HG03354 (cell line): Measurements from ENCODE around the gene ACER3.

Experiments used
- ATAC-seq: cut with Tn5 transposase; IDR thresholded peaks from one replicate; pipeline ENCODE4 v1.9.1; 2021; ENCODE audit warnings: mild to moderate bottlenecking; ENCODE audit not compliant: unreplicated experiment, poor library complexity, severe bottlenecking

ACER3 gene

DNA sequence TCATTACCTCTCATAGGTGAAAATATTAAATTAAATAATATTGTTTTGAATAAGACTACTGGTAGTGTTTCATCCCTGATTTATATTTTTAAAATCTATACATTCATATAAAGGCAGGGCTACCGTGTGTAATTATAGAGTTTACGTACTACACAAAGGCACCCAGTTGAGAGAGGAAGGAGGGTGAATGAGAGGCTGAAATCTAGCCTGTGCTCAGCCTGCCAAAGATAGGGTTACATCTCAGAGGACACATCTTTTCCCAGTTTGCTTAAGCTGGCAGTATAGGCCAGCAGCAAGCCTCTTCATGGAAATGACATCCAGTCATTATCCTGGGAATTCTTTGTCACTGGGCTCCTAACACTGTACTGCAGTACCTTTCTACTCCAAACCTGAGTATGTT, 166.0 kb downstream of the ACER3 start:
- no peak for ATAC-seq

GRCh38 chr11:77027275-77027674, 166.6 kb downstream of the ACER3 start:
- ATAC-seq: no peak

DNA sequence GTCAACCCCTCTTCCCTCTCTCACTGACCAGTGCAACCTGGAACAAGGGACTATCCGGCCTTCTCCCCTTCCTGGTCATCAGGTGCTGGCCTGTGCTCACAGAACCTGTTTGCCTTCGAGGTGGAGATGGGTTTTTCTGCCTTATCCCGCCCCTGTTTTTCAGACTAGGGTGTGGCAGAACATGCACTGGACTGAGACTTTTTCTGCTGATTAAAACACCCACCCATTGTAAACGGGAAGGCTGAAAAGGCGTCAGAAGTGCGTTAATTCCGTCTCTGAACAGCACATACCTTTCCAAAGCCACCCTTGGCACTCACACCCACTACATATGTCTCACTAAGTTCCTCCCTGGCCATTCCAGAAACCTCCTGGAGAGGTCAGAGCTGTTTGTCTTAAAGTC, 169.1 kb downstream of the ACER3 start:
- no peak for ATAC-seq

DNA sequence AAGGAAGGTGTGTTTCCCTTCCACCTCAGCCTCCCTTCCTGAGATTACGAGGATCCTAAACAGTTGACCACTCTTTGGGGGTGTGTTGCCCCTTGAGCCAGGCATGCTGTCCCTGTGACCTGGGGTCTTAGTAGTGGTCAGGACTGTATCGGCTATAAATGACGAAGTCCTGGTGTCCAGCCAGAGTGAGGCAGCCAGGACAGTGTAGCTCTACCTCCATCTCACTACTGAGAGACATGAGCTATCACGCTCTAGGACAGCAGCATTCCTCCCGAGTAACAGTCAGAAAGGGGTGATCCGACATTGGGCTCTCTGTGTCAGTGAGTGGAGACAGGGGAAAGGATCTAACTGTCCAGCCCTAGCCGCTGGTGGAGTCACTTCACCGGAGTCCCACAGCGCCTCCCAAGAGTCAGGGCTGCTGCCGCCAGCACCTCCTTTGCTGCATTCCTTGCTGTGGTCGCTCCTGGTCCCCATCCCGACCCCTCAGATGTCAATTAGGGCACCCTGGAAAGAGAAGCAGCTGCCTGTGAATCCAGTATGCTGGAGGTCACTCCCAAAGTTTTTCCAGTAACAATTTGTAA, 170.2 kb downstream of the ACER3 start:
- no peak for ATAC-seq

GRCh38 chr11:77031599-77031998, 170.9 kb downstream of the ACER3 start:
- no peak for ATAC-seq

- no peak for ATAC-seq
Observed at GRCh38 chr11:77035039-77035438, 174.3 kb downstream of the ACER3 start.

DNA sequence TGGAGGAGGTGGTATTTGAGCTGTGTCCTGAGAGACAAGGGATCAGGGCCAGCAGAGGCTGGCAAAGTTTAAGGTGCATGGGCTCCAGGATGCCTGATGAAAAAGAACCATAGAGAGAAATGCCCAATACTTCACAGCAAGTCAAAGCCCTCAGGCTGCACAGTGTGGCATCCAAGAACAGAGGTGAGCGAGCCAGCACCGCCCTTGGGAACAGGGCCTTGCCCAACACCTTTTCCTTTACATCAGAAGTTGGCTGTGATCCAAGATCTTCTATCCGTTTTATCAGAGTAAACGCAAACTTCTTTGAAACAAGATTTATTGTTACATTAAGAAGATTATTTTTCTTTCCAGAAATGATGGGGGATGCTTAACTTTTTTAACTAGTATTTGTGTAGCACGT, 174.9 kb downstream of the ACER3 start:
- no peak for ATAC-seq

DNA sequence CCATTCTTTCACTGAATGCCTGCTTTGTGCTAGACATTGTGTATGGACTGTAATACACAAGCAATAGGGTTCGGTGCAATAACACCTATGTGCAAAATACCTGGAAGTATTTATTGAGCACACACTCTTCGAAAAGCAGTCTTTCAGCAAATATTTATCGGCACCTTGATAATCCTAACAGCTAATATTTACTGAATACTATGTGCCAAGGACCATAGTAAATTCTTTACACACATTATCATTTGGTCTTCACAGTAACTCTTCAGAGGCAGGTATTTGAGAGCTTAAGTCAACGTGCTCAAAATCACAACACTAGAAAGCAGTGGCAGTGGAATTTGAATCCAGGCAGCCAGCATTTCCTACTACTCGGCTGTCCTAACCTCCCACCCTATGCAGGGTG, 175.7 kb downstream of the ACER3 start:
- no peak for ATAC-seq

DNA sequence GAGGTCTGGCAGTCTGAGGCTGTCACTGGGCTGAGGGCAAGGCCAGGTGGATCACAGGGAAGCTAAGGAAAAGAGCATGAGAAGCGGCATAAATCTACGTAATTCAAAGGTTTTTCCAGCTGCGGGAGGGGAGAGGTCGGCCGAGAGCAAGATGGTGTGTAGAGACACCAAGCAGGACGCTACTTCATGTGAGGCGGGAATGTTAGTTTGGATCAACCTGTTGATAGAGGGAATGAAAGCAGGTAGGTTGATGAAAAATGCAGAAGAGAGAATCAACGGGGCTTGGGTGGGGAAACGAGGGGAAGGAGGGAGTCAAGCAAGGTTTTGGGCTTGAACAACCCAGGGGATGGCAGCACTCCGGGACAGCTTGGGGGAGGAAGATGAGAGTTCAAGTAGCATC, 176.3 kb downstream of the ACER3 start:
- ATAC-seq: no peak

DNA sequence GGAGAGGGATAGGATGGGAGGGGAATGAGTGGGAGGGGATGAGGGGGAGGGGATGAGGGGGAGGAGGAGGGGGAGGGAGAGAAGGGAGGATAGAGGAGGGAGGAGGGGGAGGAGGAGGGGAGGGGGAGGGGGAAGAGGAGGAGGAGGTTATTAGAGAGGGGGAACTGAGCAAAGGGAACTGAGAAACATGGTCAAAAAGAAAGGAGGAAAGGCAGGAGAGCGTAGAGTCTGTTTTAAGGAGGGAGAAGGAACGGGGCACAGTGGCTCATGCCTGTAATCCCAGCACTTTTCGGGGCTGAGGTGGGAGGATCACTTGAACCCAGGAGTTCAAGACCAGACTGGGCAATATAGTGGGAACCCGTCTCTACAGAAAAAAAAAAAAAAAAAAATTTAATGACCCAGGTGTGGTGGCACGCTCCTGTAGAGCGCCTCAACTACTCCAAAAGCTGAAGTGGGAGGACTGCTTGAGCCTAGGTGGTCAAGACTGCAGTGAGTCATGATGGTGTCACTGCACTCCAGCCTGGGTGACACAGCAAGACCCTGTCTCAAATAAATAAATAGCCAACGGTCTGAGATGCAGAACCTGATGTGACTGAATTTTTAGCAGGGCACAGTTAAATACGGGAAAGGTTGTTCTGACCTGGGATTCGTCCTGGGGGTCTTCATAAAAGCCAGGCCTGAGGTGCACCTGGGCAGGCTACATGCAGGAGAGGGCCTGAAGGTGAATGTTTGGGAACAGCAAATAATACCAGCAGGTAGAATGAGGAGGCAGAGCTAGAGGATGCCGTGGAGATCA, 177.5 kb downstream of the ACER3 start:
- no peak for ATAC-seq

DNA sequence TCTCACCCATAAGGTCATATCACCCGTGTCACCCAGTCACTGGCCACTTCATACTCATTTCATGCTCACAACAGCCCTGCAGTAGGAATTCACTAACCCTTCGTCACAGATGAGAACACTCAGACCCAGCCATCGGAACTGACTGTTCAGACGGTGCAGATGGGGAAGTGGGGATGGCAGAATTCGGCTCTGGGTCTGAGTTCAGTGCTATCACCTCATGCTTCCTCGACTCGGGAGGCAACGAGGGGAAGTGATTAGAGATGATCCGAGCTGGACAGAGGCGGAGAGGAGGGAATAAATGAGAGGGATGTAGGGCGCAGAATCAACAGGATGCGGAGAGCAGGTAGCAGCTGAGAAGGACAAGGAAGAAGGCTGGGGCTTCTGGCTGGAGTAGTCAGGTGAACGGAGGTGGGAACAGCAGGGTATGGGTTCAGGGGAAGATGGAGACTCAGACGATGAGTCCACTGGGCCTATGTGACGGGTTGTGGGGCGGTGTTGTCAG, 178.2 kb downstream of the ACER3 start:
- ATAC-seq: no peak

DNA sequence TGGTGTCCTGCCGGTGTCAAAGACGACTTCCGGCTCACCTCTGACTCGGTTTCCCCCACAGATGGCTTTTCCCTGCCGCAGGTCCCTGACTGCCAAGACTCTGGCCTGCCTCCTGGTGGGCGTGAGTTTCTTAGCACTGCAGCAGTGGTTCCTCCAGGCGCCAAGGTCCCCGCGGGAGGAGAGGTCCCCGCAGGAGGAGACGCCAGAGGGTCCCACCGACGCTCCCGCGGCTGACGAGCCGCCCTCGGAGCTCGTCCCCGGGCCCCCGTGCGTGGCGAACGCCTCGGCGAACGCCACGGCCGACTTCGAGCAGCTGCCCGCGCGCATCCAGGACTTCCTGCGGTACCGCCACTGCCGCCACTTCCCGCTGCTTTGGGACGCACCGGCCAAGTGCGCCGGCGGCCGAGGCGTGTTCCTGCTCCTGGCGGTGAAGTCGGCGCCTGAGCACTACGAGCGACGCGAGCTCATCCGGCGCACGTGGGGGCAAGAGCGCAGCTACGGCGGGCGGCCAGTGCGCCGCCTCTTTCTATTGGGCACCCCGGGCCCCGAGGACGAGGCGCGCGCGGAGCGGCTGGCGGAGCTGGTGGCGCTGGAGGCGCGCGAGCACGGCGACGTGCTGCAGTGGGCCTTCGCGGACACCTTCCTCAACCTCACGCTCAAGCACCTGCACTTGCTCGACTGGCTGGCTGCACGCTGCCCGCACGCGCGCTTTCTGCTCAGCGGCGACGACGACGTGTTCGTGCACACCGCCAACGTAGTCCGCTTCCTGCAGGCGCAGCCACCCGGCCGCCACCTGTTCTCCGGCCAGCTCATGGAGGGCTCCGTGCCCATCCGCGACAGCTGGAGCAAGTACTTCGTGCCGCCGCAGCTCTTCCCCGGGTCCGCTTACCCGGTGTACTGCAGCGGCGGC, 179.0 kb downstream of the ACER3 start:
- no peak for ATAC-seq

GRCh38 chr11:77040401-77040777, 179.7 kb downstream of the ACER3 start:
- ATAC-seq: no peak

- ATAC-seq: no peak
Observed at GRCh38 chr11:77040889-77041288, 180.2 kb downstream of the ACER3 start.

- no peak for ATAC-seq
Observed at GRCh38 chr11:77042111-77042726, 181.5 kb downstream of the ACER3 start.

GRCh38 chr11:77044356-77044755, 183.6 kb downstream of the ACER3 start:
- ATAC-seq: no peak

DNA sequence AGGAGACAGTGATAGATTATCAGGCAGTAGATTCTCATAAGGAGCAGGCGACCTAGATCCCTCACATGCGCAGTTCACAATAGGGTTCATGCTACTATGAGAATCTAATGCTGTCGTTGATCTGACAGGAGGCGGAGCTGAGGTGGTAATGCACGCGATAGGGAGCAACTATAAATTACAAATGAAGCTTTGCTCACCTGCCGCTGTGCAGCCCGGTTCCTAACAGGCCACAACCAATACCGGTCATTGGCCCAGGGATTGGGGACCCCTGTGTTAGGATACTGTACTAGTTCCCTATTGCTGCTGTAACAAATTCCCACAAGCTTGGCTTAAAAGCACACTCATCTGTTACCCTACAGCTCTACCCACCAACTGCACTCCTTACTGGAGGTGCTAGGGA, 184.2 kb downstream of the ACER3 start:
- no peak for ATAC-seq

GRCh38 chr11:77046060-77046501, 185.4 kb downstream of the ACER3 start:
- ATAC-seq: no peak

GRCh38 chr11:77047007-77047927, 186.5 kb downstream of the ACER3 start:
- ATAC-seq: peak; percentile 90
